Measurements from ENCODE around the gene RRAGD.

- TF ChIP-seq POLR2A (IDR thresholded peaks at IDR 0.05) = no peak
- no peak for TF ChIP-seq CTCF (IDR thresholded peaks at IDR 0.05)
Observed at GRCh38 chr6:89400050-89400449, 12.0 kb downstream of the RRAGD start.

Measured in Peyer's patch (tissue), 4 donors.